ENCODE results near the gene ERBB4. TPM values are rescaled to one million over a fixed set of nuclear protein-coding genes. Genes with fewer than 3 reads are reported as not detected.

The ERBB4 gene
- total and polyA plus RNA-seq, 2 of the 8 experiments (the other 6 are each of a cell fraction or from before 2014, with no cell fraction given) = 0.34 to 1.3 TPM

DNA sequence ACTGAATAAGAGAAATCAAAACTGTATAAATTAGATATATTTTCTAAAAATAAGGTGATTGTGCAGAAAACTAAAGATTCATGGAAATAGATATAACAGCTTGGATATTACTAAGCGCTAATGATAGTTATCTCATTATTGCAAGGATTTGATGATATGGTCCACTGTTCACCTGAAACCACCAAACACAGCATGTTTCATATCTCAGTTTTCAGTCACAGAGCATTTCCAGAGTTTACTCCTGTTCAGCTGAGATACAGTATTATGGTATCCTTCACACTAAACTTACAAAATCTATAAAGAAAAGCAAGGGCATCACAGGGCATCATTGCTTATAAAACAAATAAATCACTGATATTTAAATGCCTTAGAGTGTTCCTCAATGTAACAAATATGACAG lies 591.6 kb downstream of the ERBB4 start:
- Histone ChIP-seq H3K9ac (replicated peaks in 1 of 4; ENCODE audit: extremely low read depth in 1 of 4, low read depth in 3 of 4, low read length in 3 of 4) (no peak overlapping the region), H2BK5ac (ENCODE audit: low read depth, low read length) (no peak overlapping the region), H3K4ac (replicated peaks; ENCODE audit: insufficient read length, low read depth, low read length) (no peak overlapping the region), H4K91ac (replicated peaks; ENCODE audit: insufficient read length, low read length) (no peak overlapping the region), H3K56ac (replicated peaks; ENCODE audit: insufficient read length, low read depth, low read length) (no peak overlapping the region), H3K4me3 (ENCODE audit: extremely low read depth in 1 of 4, insufficient read depth in 2 of 4, low read depth in 3 of 4, low read length in 4 of 4) (no peak overlapping the region), H2BK120ac (replicated peaks; ENCODE audit: low read depth, low read length) (no peak overlapping the region), H3K4me1 (replicated peaks in 1 of 4; ENCODE audit: control insufficient read depth in 3 of 4, insufficient read depth in 4 of 4, low read length in 3 of 4) (no peaks in the 10 kb centered on the region), H2BK15ac (ENCODE audit: low read length) (no peak overlapping the region), H3K9me3 (ENCODE audit: insufficient read depth in 2 of 2, low read depth in 1 of 2, low read length in 1 of 2) (no peaks in the 10 kb centered on the region), H2BK12ac (ENCODE audit: low read depth, low read length) (no peak overlapping the region), H2AK5ac (ENCODE audit: low read depth, low read length) (no peak overlapping the region), H4K5ac (ENCODE audit: insufficient read length, low read depth, low read length) (no peak overlapping the region), H3K79me1 (ENCODE audit: low read depth, low read length) (no peaks in the 10 kb centered on the region), H3K27me3 (replicated peaks in 1 of 4; ENCODE audit: control insufficient read depth in 3 of 4, extremely low read depth in 1 of 4, insufficient read depth in 3 of 4, low read length in 3 of 4) (peaks cover 0 to 1% (median 0%) of the 10 kb centered on the region in 4 experiments; a peak in 1 of 7 replicates), H3K4me2 (ENCODE audit: insufficient read depth in 1 of 2, low read depth in 2 of 2, low read length in 2 of 2) (no peak overlapping the region), H3K23ac (ENCODE audit: insufficient read length) (no peak overlapping the region), H3K36me3 (ENCODE audit: control insufficient read depth in 2 of 4, insufficient read depth in 4 of 4, low read length in 3 of 4) (no peaks in the 10 kb centered on the region), H2BK20ac (ENCODE audit: low read length) (no peak overlapping the region), H3K79me2 (ENCODE audit: control insufficient read depth in 1 of 2, insufficient read depth in 2 of 2, low read length in 2 of 2) (no peaks in the 10 kb centered on the region), H3K18ac (ENCODE audit: extremely low read depth, low read length) (no peak overlapping the region), H3K27ac (ENCODE audit: low read depth, low read length) (no peak overlapping the region), H2AFZ (ENCODE audit: low read length) (no peak overlapping the region), H3K23me2 (ENCODE audit: low read depth, low read length) (no peaks in the 10 kb centered on the region), H4K20me1 (replicated peaks in 1 of 2; ENCODE audit: control insufficient read depth in 1 of 2, insufficient read depth in 2 of 2, low read length in 2 of 2) (no peaks in the 10 kb centered on the region), H4K8ac (ENCODE audit: extremely low read depth, insufficient read depth, low read length) (no peak overlapping the region), H3K14ac (ENCODE audit: insufficient read length) (no peak overlapping the region)
- POLR2A ChIA-PET (ENCODE audit: partially characterized antibody) = no interaction called here
- TF ChIP-seq POLR2A (IDR thresholded peaks at IDR 0.05; ENCODE audit: control extremely low read depth in 1 of 2, low read depth in 2 of 2, low read length in 2 of 2) (no peak), MAFK (IDR thresholded peaks at IDR 0.05; ENCODE audit: low read depth, low read length) (no peak), TBP (IDR thresholded peaks at IDR 0.05; ENCODE audit: low read depth, low read length) (no peak), JUND (IDR thresholded peaks at IDR 0.05; ENCODE audit: low read length) (no peak), CTBP2 (IDR thresholded peaks at IDR 0.05; ENCODE audit: borderline replicate concordance, insufficient read depth, insufficient read length, low read length) (no peak), GTF2F1 (IDR thresholded peaks at IDR 0.05; ENCODE audit: borderline replicate concordance, low read depth, low read length) (no peak), EGR1 (IDR thresholded peaks at IDR 0.05; ENCODE audit: borderline replicate concordance, low read depth, low read length) (no peak), CEBPB (IDR thresholded peaks at IDR 0.05; ENCODE audit: low read depth, low read length) (no peak), BRCA1 (IDR thresholded peaks at IDR 0.05; ENCODE audit: low read depth, low read length) (no peak), NRF1 (IDR thresholded peaks at IDR 0.05; ENCODE audit: low read depth, low read length) (no peak), POU5F1 (IDR thresholded peaks at IDR 0.05; ENCODE audit: low read depth, low read length) (no peak)
- TF ChIP-seq, protein P1, sequence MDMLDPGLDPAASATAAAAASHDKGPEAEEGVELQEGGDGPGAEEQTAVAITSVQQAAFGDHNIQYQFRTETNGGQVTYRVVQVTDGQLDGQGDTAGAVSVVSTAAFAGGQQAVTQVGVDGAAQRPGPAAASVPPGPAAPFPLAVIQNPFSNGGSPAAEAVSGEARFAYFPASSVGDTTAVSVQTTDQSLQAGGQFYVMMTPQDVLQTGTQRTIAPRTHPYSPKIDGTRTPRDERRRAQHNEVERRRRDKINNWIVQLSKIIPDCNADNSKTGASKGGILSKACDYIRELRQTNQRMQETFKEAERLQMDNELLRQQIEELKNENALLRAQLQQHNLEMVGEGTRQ (IDR thresholded peaks at IDR 0.05; ENCODE audit: low read length) = no peak
- 0% methylated on average over 1 of the region's 1 CpG; no CpG with 5 or more reads in 1 of the 2 experiments for WGBS, 2 experiments (ENCODE audit: extremely low coverage in 1 of 2, insufficient coverage in 1 of 2, insufficient read length in 1 of 2, insufficient replicate concordance in 2 of 2, low coverage in 1 of 2, low lambda C conversion rate in 2 of 2, missing lambda C conversion rate in 1 of 2)
- CTCF ChIA-PET (ENCODE audit: partially characterized antibody) = no interaction called here
- FAIRE-seq (no peak), DNase-seq (ENCODE audit: low read depth in 1 of 2, low spot score in 2 of 2) (no peak)
